Measurements from ENCODE around the gene IFT43.

IFT43 gene

GRCh38 chr14:76115010-76115422 lies 129.5 kb downstream of the IFT43 start:
- DNase-seq: no peak

DNA sequence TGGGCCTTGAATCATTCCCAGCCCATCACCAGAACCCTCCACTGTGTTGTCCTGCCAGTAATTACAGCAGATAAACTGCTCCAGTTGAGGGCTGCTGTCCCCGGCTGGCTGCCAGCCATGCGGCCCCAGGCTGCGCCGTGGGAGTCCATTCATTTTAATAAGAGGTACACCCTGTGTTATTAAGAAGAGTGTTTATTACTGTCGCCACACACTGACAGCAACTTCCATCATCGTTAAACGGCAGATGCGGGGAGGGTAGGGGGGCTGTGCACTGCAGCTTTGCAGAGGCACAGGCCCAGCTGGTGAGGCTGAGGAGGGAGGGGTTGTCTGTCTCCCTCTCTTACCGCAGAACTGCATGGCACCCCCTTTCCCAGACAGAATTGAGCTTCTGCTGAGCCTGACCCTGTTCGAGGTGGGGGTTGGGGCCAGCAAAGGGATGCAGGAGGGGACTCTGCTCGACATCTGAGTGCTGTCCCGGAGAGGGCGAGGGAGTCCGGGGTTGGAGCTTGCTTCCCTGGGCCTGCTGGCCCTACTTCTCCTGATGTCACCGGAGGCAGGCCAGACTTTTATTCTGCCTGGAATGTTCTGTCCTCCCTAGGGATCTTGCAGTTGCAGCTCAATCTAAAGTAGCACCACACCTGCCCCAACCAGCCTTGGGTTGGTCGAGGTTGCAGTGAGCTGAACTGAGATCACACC lies 132.4 kb downstream of the IFT43 start:
- DNase-seq: no peak

GRCh38 chr14:76118594-76118993 lies 133.0 kb downstream of the IFT43 start:
- DNase-seq: no peak

- no peak for DNase-seq
Observed at GRCh38 chr14:76121089-76121748, 135.7 kb downstream of the IFT43 start.

- DNase-seq: no peak
Observed at GRCh38 chr14:76123426-76124225, 138.1 kb downstream of the IFT43 start.

- no peak for DNase-seq
Observed at GRCh38 chr14:76125511-76125910, 139.9 kb downstream of the IFT43 start.

GRCh38 chr14:76126076-76126475 lies 140.5 kb downstream of the IFT43 start:
- DNase-seq: no peak

DNA sequence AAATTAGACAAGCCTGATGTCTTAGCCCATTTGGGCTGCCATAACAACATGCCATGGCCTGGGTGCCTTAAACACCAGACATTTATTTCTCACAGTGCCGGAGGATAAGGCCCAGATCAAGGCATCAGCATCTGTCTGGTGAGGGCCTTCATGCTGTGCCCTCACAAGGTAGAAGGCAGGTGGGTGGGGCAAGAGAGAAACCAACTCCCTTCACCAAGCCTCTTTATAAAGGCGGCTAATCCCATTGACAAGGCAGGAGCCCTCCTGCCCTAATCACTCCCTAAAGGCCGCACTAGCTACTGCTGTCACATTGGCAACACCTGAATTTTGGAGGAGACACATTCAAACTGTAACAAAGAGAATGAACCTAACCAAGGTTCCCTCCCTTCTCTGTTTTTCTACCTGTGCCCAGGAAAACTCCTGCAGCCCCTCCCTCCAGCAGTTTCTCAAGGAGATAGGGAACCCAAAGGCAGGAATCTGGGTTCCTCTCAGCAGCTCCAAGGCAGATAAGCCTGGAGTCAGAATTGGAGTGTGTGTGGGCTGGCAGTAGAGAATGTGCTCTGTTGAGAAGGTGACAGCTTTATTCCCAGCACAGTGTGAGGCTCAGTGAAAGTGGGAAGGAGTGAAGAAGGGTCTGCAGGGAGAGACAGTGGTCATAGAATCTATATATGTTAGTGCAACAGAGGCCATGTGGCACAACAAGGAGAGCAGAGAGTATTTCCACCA lies 144.5 kb downstream of the IFT43 start:
- no peak for DNase-seq

GRCh38 chr14:76131071-76131965 lies 145.8 kb downstream of the IFT43 start:
- DNase-seq: no peak

DNA sequence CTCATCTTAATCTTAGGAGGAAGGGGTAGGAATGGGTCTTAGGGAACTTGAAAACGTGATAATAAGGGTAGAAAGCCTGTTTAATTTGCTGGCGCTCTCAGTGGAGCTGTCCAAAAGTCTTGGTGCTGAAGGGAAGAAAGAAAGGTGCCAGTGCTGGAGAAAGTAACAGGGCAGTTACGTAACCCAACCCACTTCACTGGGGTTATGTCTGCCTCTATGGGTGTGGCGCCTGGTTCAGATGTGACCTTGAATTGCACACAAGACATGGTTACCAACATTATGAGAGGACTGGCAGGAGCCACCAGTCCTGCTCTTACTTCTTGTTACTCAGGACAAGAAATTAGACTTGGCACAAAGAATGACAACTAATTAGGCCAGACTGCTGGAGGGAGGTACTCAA lies 147.5 kb downstream of the IFT43 start:
- no peak for DNase-seq
